HUES6 (cell line): ENCODE results near the gene DRAXIN.
A peak's percentile ranks its signal among the peaks of the same experiment; 100 is the strongest.
"Not testable (repeated sequence)": the region's sequence is repeated elsewhere in the genome, so short reads cannot be mapped to it uniquely, and the experiment has no call there.

ENCODE experiments used
- H3K27ac ChIP-seq: 2 replicates; pipeline ENCODE4 v1.7.0; 2013; ENCODE audit warnings: low read depth, mild to moderate bottlenecking, low read length, inconsistent platforms
- H3K27me3 ChIP-seq: 2 replicates; pipeline ENCODE4 v1.6.1; 2013; ENCODE audit warnings: low read length; ENCODE audit not compliant: control insufficient read depth, insufficient read depth
- H3K36me3 ChIP-seq: 2 replicates; pipeline ENCODE4 v1.6.1; 2013; ENCODE audit warnings: low read length; ENCODE audit not compliant: control insufficient read depth, insufficient read depth
- H3K4me1 ChIP-seq: 2 replicates; pipeline ENCODE4 v1.6.1; 2013; ENCODE audit warnings: low read length; ENCODE audit not compliant: control insufficient read depth, insufficient read depth
- H3K4me3 ChIP-seq: 2 replicates; pipeline ENCODE4 v1.5.1; 2013; ENCODE audit warnings: low read depth, low read length
- H3K9ac ChIP-seq: one replicate; pipeline ENCODE4 v1.6.1; 2013; ENCODE audit warnings: mild to moderate bottlenecking, low read length
- H3K9me3 ChIP-seq: 2 replicates; pipeline ENCODE4 v1.6.1; 2013; ENCODE audit warnings: low read depth, low read length; ENCODE audit not compliant: control insufficient read depth, insufficient read depth

DRAXIN gene, protein sequence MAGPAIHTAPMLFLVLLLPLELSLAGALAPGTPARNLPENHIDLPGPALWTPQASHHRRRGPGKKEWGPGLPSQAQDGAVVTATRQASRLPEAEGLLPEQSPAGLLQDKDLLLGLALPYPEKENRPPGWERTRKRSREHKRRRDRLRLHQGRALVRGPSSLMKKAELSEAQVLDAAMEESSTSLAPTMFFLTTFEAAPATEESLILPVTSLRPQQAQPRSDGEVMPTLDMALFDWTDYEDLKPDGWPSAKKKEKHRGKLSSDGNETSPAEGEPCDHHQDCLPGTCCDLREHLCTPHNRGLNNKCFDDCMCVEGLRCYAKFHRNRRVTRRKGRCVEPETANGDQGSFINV

DNA sequence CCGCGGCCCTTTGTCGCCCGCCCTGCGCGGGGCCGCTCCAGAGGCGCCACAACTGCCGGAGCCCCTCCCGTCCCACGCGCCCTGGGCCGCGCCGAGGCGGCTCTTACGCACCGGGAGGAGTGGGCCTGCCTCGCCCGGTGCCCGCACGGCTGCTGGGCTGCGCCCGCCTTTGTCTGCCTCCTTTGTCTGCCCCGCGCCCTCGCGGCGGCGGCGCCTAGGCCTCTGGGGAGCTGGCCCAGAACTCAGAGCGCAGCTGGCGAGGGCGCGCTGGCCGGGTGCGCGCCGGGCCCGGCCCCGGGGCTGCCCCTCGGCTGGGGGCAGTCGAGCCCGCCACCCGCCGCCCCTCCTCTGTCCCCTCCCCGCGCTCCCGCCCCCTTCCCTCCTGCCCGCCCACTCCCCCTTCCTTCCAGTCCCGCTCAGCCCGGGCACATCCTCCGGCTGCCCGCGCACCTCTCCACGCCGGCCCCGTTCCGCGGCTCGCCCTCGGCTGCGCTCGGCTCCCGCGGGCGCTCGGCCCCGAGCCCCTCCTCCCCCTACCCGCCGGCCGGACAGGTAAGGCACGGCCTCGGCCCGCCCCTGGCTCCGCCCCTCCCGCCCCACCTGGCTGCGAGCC lies at the start of gene DRAXIN:
Gene DRAXIN, plus strand, starts transcription at position 409 of the 613 bp plus-strand sequence. CDS start 14,549 bp downstream, outside the sequence.
- peaks cover 47% of the 10 kb centered on the region for H3K4me1 ChIP-seq
- H3K9me3 ChIP-seq = no peaks in the 10 kb centered on the region
- H3K27ac ChIP-seq = peak within 1 kb of the TSS; percentile 83
- H3K36me3 ChIP-seq = no peaks in the 10 kb centered on the region
- peak within 1 kb of the TSS; percentile 86 for H3K4me3 ChIP-seq
- peaks cover 21% of the 10 kb centered on the region; the same call in 1 of the 2 replicates for H3K27me3 ChIP-seq
- peak within 1 kb of the TSS; percentile 97 for H3K9ac ChIP-seq

DNA sequence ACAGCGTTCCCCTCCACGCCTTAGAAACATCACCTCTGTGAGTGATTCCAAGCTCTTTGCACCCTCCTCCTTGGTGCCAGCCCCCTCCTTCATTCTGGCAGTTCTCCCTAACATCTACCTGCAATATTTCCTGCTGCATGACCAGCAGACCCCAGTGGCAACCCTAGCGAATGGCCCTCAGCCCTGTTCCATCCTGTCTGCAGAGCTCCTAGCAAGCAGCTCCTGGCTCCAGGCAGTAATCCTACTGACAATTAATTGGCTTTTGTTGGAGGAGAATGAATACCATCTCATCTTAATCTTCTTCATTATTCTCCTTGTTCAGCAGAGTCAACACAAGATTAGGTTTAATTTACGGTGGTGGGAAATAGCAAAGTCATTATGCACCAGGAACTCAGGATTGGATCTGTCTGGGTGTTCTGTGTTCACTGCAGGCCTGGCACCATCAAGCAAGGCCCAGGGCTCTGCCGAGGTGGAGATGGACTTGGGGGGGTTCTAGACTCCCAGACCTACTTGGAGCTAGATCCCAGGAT lies 49.7 kb upstream of the DRAXIN start:
- Histone ChIP-seq H3K9me3 (no peaks in the 10 kb centered on the region), H3K36me3 (no peaks in the 10 kb centered on the region), H3K4me1 (no peaks in the 10 kb centered on the region), H3K9ac (no peak overlapping the region), H3K27me3 (no peaks in the 10 kb centered on the region; the same call in 1 of the 2 replicates), H3K4me3 (no peak overlapping the region), H3K27ac (no peak overlapping the region)

DNA sequence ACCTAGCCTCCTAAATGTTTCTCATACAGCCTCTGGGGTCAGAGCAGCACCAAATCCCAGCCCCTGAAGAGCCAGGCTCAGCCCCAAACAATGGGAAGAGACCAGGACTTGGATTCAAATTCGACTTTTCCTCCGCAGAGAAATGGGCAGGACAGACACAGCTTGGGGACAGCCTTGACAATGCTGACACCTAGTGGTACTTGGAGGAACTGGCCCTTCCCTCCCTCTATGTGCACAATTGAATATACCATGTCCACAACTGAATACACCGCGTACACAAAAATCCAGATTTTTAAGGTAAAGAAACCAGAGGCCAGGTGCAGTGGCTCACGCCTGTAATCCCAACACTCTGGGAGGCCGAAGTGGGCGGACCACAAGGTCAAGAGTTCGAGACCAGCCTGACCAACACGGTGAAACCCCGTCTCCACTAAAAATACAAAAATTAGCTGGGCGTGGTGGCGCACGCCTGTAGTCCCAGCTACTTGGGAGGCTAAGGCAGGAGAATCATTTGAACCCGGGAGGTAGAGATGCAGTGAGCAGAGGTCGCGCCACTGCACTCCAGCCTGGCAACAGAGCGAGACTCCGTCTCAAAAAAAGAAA lies 49.0 kb upstream of the DRAXIN start:
- H3K9me3 ChIP-seq, H3K4me1 ChIP-seq, H3K4me3 ChIP-seq, H3K9ac ChIP-seq, H3K36me3 ChIP-seq, H3K27ac ChIP-seq, H3K27me3 ChIP-seq: not testable (repeated sequence)

DNA sequence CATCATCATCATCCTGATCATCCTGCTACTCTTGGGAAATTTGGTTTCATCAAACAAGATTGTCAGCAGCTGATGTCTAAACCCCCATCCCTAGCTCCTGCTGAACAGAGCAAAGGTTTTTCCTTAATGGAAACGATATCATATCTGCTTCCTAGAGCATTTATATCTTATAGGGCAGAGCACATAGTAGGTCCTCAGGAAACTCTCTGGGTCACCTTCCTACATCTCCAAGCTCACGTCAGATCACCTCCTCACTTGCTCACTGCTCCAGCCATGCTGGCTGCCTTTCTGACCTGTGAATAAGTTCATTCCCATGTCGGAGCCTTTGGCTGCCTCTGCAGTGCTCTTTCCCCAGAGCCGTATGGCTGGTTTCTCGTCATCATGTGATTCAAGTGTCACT lies 47.7 kb upstream of the DRAXIN start:
- peaks cover 8% of the 10 kb centered on the region; the same call in 1 of the 2 replicates for H3K27me3 ChIP-seq
- no peaks in the 10 kb centered on the region for H3K36me3 ChIP-seq
- H3K4me3 ChIP-seq = no peak overlapping the region
- no peaks in the 10 kb centered on the region for H3K9me3 ChIP-seq
- H3K9ac ChIP-seq = no peak overlapping the region
- H3K4me1 ChIP-seq = peaks cover 6% of the 10 kb centered on the region
- H3K27ac ChIP-seq = no peak overlapping the region

DNA sequence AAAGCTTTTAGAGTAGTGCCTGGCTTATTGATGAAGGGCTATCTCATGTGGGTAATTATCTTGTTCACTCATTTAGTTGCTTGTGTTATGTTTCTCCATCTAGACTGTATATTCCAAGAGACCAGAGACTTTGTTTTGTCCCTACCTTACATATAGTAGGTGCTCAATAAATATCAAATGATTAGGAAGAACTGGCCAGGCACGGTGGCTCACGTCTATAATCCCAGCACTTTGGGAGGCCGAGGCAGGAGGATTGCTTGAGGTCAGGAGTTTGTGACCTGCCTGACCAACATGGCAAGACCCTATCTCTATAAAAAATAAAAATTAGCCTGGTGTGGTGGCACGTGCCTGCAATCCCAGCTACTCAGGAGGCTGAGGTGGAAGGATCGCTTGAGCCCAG lies 46.2 kb upstream of the DRAXIN start:
- Histone ChIP-seq H3K36me3 (no peaks in the 10 kb centered on the region), H3K27me3 (peaks cover 19% of the 10 kb centered on the region), H3K4me1 (peaks cover 16% of the 10 kb centered on the region), H3K27ac (no peak overlapping the region), H3K9me3 (no peaks in the 10 kb centered on the region), H3K4me3 (no peak overlapping the region), H3K9ac (no peak overlapping the region)

DNA sequence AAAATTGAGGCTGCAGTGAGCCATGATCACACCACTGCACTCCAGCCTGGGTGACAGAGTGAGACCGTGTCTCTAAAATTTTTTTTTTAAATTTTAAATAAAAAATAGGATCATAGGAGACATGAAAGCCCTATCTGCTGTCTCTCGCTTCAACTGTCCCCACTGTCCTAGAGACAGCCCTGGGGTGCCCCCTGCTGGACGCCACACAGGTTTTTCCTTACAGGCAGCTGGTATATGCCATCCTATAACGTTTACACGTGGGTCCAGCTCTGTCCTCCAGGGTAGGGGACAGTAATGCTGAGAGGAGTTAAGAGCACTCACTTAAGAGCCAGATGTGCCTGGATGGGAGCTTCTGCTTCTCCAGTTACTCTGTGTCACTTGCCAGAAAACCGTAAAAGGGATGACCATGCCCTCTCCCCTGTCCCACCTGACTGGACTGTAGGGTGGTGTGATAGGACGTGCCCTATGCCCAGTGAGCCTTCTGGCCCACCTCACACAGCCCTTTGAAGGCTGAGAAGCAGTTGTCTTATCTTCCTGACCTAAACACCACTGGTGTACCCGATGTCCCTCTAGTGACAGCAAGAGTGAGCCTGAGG lies 45.7 kb upstream of the DRAXIN start:
- Histone ChIP-seq H3K27ac (no peak overlapping the region), H3K4me3 (no peak overlapping the region)

DNA sequence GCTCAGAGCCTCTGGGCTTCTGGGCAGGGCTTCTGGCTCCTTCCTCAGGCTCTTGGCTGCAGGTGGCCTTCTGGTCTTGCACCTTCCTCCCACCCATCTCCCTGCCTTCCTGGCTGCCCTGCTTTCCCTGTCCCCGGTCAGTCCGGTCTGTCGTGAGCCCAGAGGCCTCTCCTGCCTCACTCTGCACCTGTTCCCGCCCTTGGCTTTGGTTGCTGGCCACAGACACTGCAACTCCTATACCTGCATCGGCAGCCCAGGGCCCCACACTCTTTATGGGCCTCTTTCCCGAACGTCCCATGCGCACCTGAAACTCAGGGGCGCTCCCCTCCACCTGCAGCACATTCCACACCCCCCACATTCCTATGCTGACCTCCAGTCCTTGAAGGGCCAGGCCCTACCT lies 45.2 kb upstream of the DRAXIN start:
- peaks cover 23% of the 10 kb centered on the region for H3K4me1 ChIP-seq
- H3K9ac ChIP-seq = no peak overlapping the region
- no peak overlapping the region for H3K4me3 ChIP-seq
- no peaks in the 10 kb centered on the region for H3K36me3 ChIP-seq
- H3K9me3 ChIP-seq = no peaks in the 10 kb centered on the region
- peaks cover 30% of the 10 kb centered on the region for H3K27me3 ChIP-seq
- no peak overlapping the region for H3K27ac ChIP-seq

More for the DNA sequence above, 45.7 kb upstream of the DRAXIN start:
- Histone ChIP-seq H3K9me3 (no peaks in the 10 kb centered on the region), H3K36me3 (no peaks in the 10 kb centered on the region), H3K9ac (no peak overlapping the region), H3K4me1 (peaks cover 18% of the 10 kb centered on the region), H3K27me3 (peaks cover 24% of the 10 kb centered on the region)

DNA sequence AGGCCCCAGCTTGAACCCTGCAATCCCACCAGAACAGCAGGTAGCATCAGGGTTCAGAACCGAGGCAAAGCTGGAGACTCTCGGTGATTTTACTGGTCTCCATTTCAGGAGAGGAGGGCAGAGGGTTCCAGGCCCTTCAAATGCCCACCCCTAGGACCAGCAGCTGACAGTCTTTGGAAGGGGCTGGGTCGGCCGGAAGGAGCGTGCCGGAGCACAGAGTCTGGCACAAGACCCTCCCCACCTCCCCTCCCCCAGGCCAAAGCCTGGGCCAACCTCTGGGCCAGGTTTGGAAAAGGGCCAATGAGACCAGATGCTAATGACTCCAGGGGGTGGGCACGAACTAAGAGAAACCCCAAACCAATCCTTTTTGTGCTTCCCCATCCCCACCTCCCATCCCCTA lies 44.2 kb upstream of the DRAXIN start:
- H3K27me3 ChIP-seq = peaks cover 40% of the 10 kb centered on the region
- no peaks in the 10 kb centered on the region for H3K9me3 ChIP-seq
- H3K9ac ChIP-seq = no peak overlapping the region
- H3K27ac ChIP-seq = no peak overlapping the region
- no peak overlapping the region for H3K4me3 ChIP-seq
- no peaks in the 10 kb centered on the region for H3K36me3 ChIP-seq
- H3K4me1 ChIP-seq = peaks cover 24% of the 10 kb centered on the region

DNA sequence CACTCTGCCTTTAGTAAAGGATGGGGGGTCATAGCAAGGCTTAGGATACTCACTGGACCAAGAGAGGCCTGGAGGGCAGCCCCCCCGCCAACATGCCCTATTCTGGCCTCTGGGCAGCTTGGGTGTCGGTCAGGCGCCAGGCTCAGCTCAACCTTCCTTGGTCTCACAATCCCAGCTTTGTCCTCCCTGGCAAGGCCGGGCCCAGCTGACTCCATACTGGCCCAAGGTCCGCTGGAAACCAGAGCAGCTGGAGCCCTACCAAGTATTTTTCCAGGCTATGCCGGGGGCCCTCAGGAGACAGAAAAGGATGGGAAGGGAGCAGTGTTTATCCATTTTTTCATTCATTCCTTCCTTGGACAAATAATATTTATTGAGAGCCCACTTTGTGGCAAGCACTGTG lies 43.5 kb upstream of the DRAXIN start:
- H3K9ac ChIP-seq = no peak overlapping the region
- H3K36me3 ChIP-seq = no peaks in the 10 kb centered on the region
- H3K27ac ChIP-seq = no peak overlapping the region
- H3K27me3 ChIP-seq = peaks cover 47% of the 10 kb centered on the region
- no peak overlapping the region; the same call in 1 of the 2 replicates for H3K4me3 ChIP-seq
- H3K9me3 ChIP-seq = no peaks in the 10 kb centered on the region
- peaks cover 31% of the 10 kb centered on the region for H3K4me1 ChIP-seq

DNA sequence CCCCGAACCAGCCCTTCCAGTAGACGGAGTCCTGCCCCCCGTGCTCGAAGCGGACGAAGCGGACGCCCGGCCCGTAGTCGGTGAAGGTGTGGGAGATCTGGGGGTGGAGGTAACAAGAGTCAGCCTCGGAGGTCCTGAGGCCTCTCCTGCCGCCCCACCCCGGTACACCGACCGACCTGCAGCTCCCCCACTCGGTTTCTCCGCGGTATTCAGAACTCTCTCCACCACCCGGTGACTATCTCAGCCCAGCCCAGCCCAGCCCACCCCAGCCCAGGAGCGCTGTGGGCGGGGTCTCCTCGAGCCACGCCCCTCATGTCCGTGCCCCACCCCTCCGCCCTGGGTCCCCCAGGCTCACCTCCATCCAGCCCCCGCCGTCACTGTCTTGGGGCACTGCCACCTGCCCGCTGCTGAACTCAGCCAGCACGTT lies 42.8 kb upstream of the DRAXIN start:
- H3K4me3 ChIP-seq = peak overlapping the region; percentile 45
- no peak overlapping the region for H3K27ac ChIP-seq
- no peaks in the 10 kb centered on the region for H3K36me3 ChIP-seq
- H3K9me3 ChIP-seq = no peaks in the 10 kb centered on the region
- H3K9ac ChIP-seq = no peak overlapping the region
- peaks cover 53% of the 10 kb centered on the region for H3K27me3 ChIP-seq
- peaks cover 37% of the 10 kb centered on the region for H3K4me1 ChIP-seq
